H9 (cell line): Measurements from ENCODE around the gene DAB2IP. TPM values are rescaled to one million over a fixed set of nuclear protein-coding genes. Genes with fewer than 3 reads are reported as not detected.

ENCODE experiments used
- DNase-seq: peaks from one replicate; pipeline ENCODE4 v3.0.0-alpha.2; 2017
- H2AFZ ChIP-seq: one replicate; pipeline ENCODE4 v1.6.1; 2013; ENCODE audit warnings: mild to moderate bottlenecking, low read length, control low read depth, moderate library complexity
- H2AK5ac ChIP-seq: 2 replicates; pipeline ENCODE4 v1.6.1; 2013; ENCODE audit warnings: low read length, control low read depth, mixed read lengths; ENCODE audit not compliant: insufficient read length
- H2BK120ac ChIP-seq: one replicate; pipeline ENCODE4 v1.6.1; 2013; ENCODE audit warnings: low read depth, mild to moderate bottlenecking, low read length, control low read depth, inconsistent platforms; ENCODE audit not compliant: poor library complexity, severe bottlenecking
- H2BK12ac ChIP-seq: 2 replicates; pipeline ENCODE4 v1.6.1; 2013; ENCODE audit warnings: low read length, control low read depth, mixed read lengths, low read depth; ENCODE audit not compliant: insufficient read length
- H2BK15ac ChIP-seq: 2 replicates; pipeline ENCODE4 v1.6.1; 2013; ENCODE audit warnings: low read depth, low read length, control low read depth
- H2BK20ac ChIP-seq: one replicate; pipeline ENCODE4 v1.6.1; 2013; ENCODE audit warnings: low read depth, mild to moderate bottlenecking, low read length, control low read depth, inconsistent platforms; ENCODE audit not compliant: poor library complexity, severe bottlenecking
- H2BK5ac ChIP-seq: 2 replicates; pipeline ENCODE4 v1.6.1; 2013; ENCODE audit warnings: low read length, control low read depth, mixed read lengths; ENCODE audit not compliant: insufficient read length
- H3K14ac ChIP-seq: 2 replicates; pipeline ENCODE4 v1.6.1; 2013; ENCODE audit warnings: low read length, control low read depth; ENCODE audit not compliant: insufficient read depth
- H3K18ac ChIP-seq: 2 replicates; pipeline ENCODE4 v1.6.1; 2013; ENCODE audit warnings: low read depth, mild to moderate bottlenecking, mixed read lengths, low read length, control low read depth; ENCODE audit not compliant: insufficient read length
- H3K23ac ChIP-seq: 2 replicates; pipeline ENCODE4 v1.6.1; 2013; ENCODE audit warnings: low read length, control low read depth, mixed read lengths, low read depth; ENCODE audit not compliant: insufficient read length
- H3K23me2 ChIP-seq: 2 replicates; pipeline ENCODE4 v1.6.1; 2013; ENCODE audit warnings: low read depth, mild to moderate bottlenecking, mixed read lengths, low read length, control low read depth; ENCODE audit not compliant: insufficient read length, poor library complexity, severe bottlenecking
- H3K27ac ChIP-seq: 2 replicates; pipeline ENCODE4 v1.5.1; 2013; ENCODE audit warnings: low read length, control low read depth, mixed read lengths, low read depth; ENCODE audit not compliant: insufficient read length
- H3K27me3 ChIP-seq: 2 replicates; pipeline ENCODE4 v1.6.1; 2013; ENCODE audit warnings: low read length, control low read depth, inconsistent platforms; ENCODE audit not compliant: insufficient read depth
- H3K4ac ChIP-seq: 2 replicates; pipeline ENCODE4 v1.6.1; 2013; ENCODE audit warnings: low read depth, mild to moderate bottlenecking, control low read depth, inconsistent platforms, low read length, moderate library complexity
- H3K4me1 ChIP-seq: 2 replicates; pipeline ENCODE4 v1.6.1; 2013; ENCODE audit warnings: low read length, control low read depth, inconsistent platforms; ENCODE audit not compliant: insufficient read depth
- H3K4me2 ChIP-seq: 2 replicates; pipeline ENCODE4 v1.6.1; 2013; ENCODE audit warnings: low read length, control low read depth, mixed read lengths; ENCODE audit not compliant: insufficient read length, insufficient read depth
- H3K56ac ChIP-seq: 2 replicates; pipeline ENCODE4 v1.6.1; 2013; ENCODE audit warnings: low read depth, mild to moderate bottlenecking, mixed read lengths, low read length, control low read depth; ENCODE audit not compliant: insufficient read length
- H3K79me1 ChIP-seq: 2 replicates; pipeline ENCODE4 v1.6.1; 2013; ENCODE audit warnings: low read depth, mild to moderate bottlenecking, moderate library complexity, low read length, control low read depth, inconsistent platforms; ENCODE audit not compliant: insufficient read depth, poor library complexity, severe bottlenecking
- H3K79me2 ChIP-seq: 2 replicates; pipeline ENCODE4 v1.6.1; 2013; ENCODE audit warnings: low read length, control low read depth, inconsistent platforms; ENCODE audit not compliant: insufficient read depth
- H3K9ac ChIP-seq: 2 replicates; pipeline ENCODE4 v1.6.1; 2013; ENCODE audit warnings: low read length, control low read depth, mixed read lengths; ENCODE audit not compliant: insufficient read length; ENCODE audit errors: extremely low read depth
- H3K9me3 ChIP-seq: one replicate; pipeline ENCODE4 v1.6.1; 2013; ENCODE audit warnings: low read depth, low read length, inconsistent platforms; ENCODE audit not compliant: control insufficient read depth
- H3T11ph ChIP-seq: one replicate; pipeline ENCODE4 v1.6.1; 2013; ENCODE audit warnings: mild to moderate bottlenecking, low read length, control low read depth, inconsistent platforms
- H4K20me1 ChIP-seq: one replicate; pipeline ENCODE4 v1.6.1; 2013; ENCODE audit not compliant: control insufficient read depth, insufficient read length, insufficient read depth
- H4K5ac ChIP-seq: 2 replicates; pipeline ENCODE4 v1.6.1; 2013; ENCODE audit warnings: low read depth, mild to moderate bottlenecking, mixed read lengths, low read length, control low read depth; ENCODE audit not compliant: insufficient read length
- H4K8ac ChIP-seq: replicated peaks from 2 replicates; pipeline ENCODE4 v1.6.1; 2013; ENCODE audit warnings: low read length, control low read depth, mixed read lengths, low read depth; ENCODE audit not compliant: insufficient read length
- H4K91ac ChIP-seq: 2 replicates; pipeline ENCODE4 v1.6.1; 2013; ENCODE audit warnings: low read depth, mild to moderate bottlenecking, moderate library complexity, mixed read lengths, low read length, control low read depth; ENCODE audit not compliant: insufficient read length
- H3K27ac Mint-ChIP-seq, 3 experiments: 2 replicates in 2 of 3; 3 replicates in 1 of 3; pipeline ENCODE4 v1.8.0; 2020 to 2021; ENCODE audit warnings: mixed read lengths in 3 of 3, mild to moderate bottlenecking in 1 of 3, moderate library complexity in 1 of 3
- H3K27me3 Mint-ChIP-seq: 2 replicates; pipeline ENCODE4 v1.8.0; 2021; ENCODE audit warnings: low read depth, mild to moderate bottlenecking, moderate library complexity, mixed read lengths
- H3K36me3 Mint-ChIP-seq, 3 experiments: 2 replicates in 2 of 3; 3 replicates in 1 of 3; pipeline ENCODE4 v1.8.0; 2020 to 2021; ENCODE audit warnings: low read depth in 3 of 3, mixed read lengths in 3 of 3; ENCODE audit not compliant: insufficient read depth in 1 of 3
- H3K4me1 Mint-ChIP-seq, 2 experiments: 2 replicates each; pipeline ENCODE4 v1.8.0; 2020; ENCODE audit warnings: mixed read lengths in 2 of 2
- H3K4me3 Mint-ChIP-seq, 2 experiments: 2 replicates in 1 of 2; 3 replicates in 1 of 2; pipeline ENCODE4 v1.8.0; 2020 to 2021; ENCODE audit warnings: mild to moderate bottlenecking in 2 of 2, mixed read lengths in 2 of 2, moderate library complexity in 1 of 2
- H3K9me3 Mint-ChIP-seq, 2 experiments: 2 replicates in 1 of 2; 3 replicates in 1 of 2; pipeline ENCODE4 v1.8.0; 2020; ENCODE audit warnings: mild to moderate bottlenecking in 2 of 2, mixed read lengths in 2 of 2, moderate library complexity in 1 of 2
- CTCF ChIP-seq: fragments of 200-600 bp; sonication (generic); conservative IDR thresholded peaks from 3 replicates; pipeline ENCODE4 v1.8.0; 2021; ENCODE audit warnings: antibody characterized with exemption, mild to moderate bottlenecking
- WGBS: extraction: QIAGEN DNeasy Blood & Tissue Kit; methylation state at CpG from one replicate; pipeline ENCODE4 v1.1.7; 2013; ENCODE audit warnings: missing lambda C conversion rate, low lambda C conversion rate, mixed read lengths; ENCODE audit not compliant: insufficient read length; ENCODE audit errors: extremely low coverage; 5-methylcytosine and 5-hydroxymethylcytosine counted together
- total RNA-seq: library from RNA; stranded (reverse); gene quantifications from 2 replicates; pipeline ENCODE4 v1.2.1, GENCODE V29; 2021

DAB2IP gene
- total RNA-seq, 1 experiment from 2014 or later = 22.6 TPM

GRCh38 chr9:121683652-121684051 lies 32.2 kb downstream of the DAB2IP start:
- no peak overlapping the region for H3K4me3 Mint-ChIP-seq
- H3K79me2 ChIP-seq = no peaks in the 10 kb centered on the region
- TF ChIP-seq CTCF = no peak
- H2BK15ac ChIP-seq = no peak overlapping the region
- H2BK20ac ChIP-seq = no peak overlapping the region
- peaks cover 6% of the 10 kb centered on the region for H3K27me3 Mint-ChIP-seq
- H3K27ac Mint-ChIP-seq = peak overlapping the region in 1 of 3 experiments; percentile 41; a peak in 2 of 7 replicates
- no peaks in the 10 kb centered on the region for H3K9me3 ChIP-seq
- no peak overlapping the region for H4K5ac ChIP-seq
- H4K91ac ChIP-seq = no peak overlapping the region
- H2AFZ ChIP-seq = no peak overlapping the region
- no peak overlapping the region for H3K23ac ChIP-seq
- no peaks in the 10 kb centered on the region for H3K9me3 Mint-ChIP-seq
- no peak overlapping the region for H2BK5ac ChIP-seq
- H3K14ac ChIP-seq = no peak overlapping the region
- peaks cover 3% of the 10 kb centered on the region for H4K20me1 ChIP-seq
- H3K9ac ChIP-seq = no peak overlapping the region
- no peak overlapping the region for H3K4me2 ChIP-seq
- DNase-seq = no peak
- no peak overlapping the region for H2BK12ac ChIP-seq
- H2AK5ac ChIP-seq = no peak overlapping the region
- H3K27ac ChIP-seq = no peak overlapping the region
- no peak overlapping the region for H3K56ac ChIP-seq
- no peaks in the 10 kb centered on the region for H3K23me2 ChIP-seq
- no peak overlapping the region for H4K8ac ChIP-seq
- no peak overlapping the region for H3T11ph ChIP-seq
- no CpG with 5 or more reads among the region's 1 CpG for WGBS
- H3K79me1 ChIP-seq = no peaks in the 10 kb centered on the region
- no peaks in the 10 kb centered on the region for H3K27me3 ChIP-seq
- H3K4me1 ChIP-seq = peaks cover 3% of the 10 kb centered on the region; the same call in 1 of the 2 replicates
- H3K36me3 Mint-ChIP-seq = peaks cover 6 to 26% (median 10%) of the 10 kb centered on the region in 3 experiments; a peak in 6 of 7 replicates
- H2BK120ac ChIP-seq = no peak overlapping the region
- H3K4me1 Mint-ChIP-seq = peaks cover 13 to 20% of the 10 kb centered on the region in 2 experiments
- H3K18ac ChIP-seq = no peak overlapping the region
- no peak overlapping the region for H3K4ac ChIP-seq
